ENCODE data around the gene VWDE. TPM values are rescaled to one million over a fixed set of nuclear protein-coding genes. Genes with fewer than 3 reads are reported as not detected.

Gene VWDE
- total RNA-seq, 1 donor from 2014 or later: 9.8 TPM

GRCh38 chr7:12440229-12440628, 36.6 kb upstream of the VWDE start:
- H4K20me1 ChIP-seq (ENCODE audit: low read depth): no peaks in the 10 kb centered on the region
- no peaks in the 10 kb centered on the region for H3F3A ChIP-seq (ENCODE audit: low read depth)
- no peak overlapping the region for H2AFZ ChIP-seq (replicated peaks)
- H3K4me1 ChIP-seq: no peaks in the 10 kb centered on the region
- Mint-ChIP-seq H3K27me3 (ENCODE audit: insufficient read depth, low read depth) (no peaks in the 10 kb centered on the region), H3K4me3 (no peak overlapping the region), H3K36me3 (no peaks in the 10 kb centered on the region), H3K27ac (no peak overlapping the region), H3K4me1 (no peaks in the 10 kb centered on the region), H3K9me3 (no peaks in the 10 kb centered on the region)
- no peak overlapping the region for H3K9ac ChIP-seq
- DNase-seq (ENCODE audit: low spot score): no peak
- H3K4me3 ChIP-seq: no peak overlapping the region
- no peak overlapping the region for H3K4me2 ChIP-seq
- TF ChIP-seq CTCF (IDR thresholded peaks at IDR 0.05): no peak
- no peak for TF ChIP-seq EZH2 (IDR thresholded peaks at IDR 0.05)
- TF ChIP-seq EZH2phosphoT487 (IDR thresholded peaks at IDR 0.05): no peak
- no peaks in the 10 kb centered on the region for H3K36me3 ChIP-seq
- H3K79me2 ChIP-seq (ENCODE audit: low read depth): no peaks in the 10 kb centered on the region
- no peak overlapping the region for H3K27ac ChIP-seq
- H3K9me3 ChIP-seq (ENCODE audit: low read depth): no peaks in the 10 kb centered on the region
- H3K27me3 ChIP-seq: no peaks in the 10 kb centered on the region

- Histone ChIP-seq H3K4me3 (no peak overlapping the region), H3K9ac (no peak overlapping the region), H3K9me3 (ENCODE audit: low read depth) (no peaks in the 10 kb centered on the region), H3K36me3 (no peaks in the 10 kb centered on the region), H3K27ac (no peak overlapping the region), H4K20me1 (ENCODE audit: low read depth) (no peaks in the 10 kb centered on the region), H2AFZ (replicated peaks) (peak overlapping the region; percentile 9), H3K4me1 (peaks cover 6% of the 10 kb centered on the region), H3K79me2 (ENCODE audit: low read depth) (no peaks in the 10 kb centered on the region), H3K4me2 (no peak overlapping the region), H3K27me3 (no peaks in the 10 kb centered on the region), H3F3A (ENCODE audit: low read depth) (no peaks in the 10 kb centered on the region)
- peak; percentile 64 for DNase-seq (ENCODE audit: low spot score)
- Mint-ChIP-seq H3K36me3 (no peaks in the 10 kb centered on the region), H3K9me3 (no peaks in the 10 kb centered on the region), H3K27me3 (ENCODE audit: insufficient read depth, low read depth) (peaks cover 2% of the 10 kb centered on the region), H3K4me1 (peaks cover 3% of the 10 kb centered on the region), H3K27ac (no peak overlapping the region), H3K4me3 (no peak overlapping the region)
- TF ChIP-seq EZH2phosphoT487 (IDR thresholded peaks at IDR 0.05) (no peak), CTCF (IDR thresholded peaks at IDR 0.05) (peak; percentile 47), EZH2 (IDR thresholded peaks at IDR 0.05) (no peak)
Measured at GRCh38 chr7:12436896-12437535, 33.4 kb upstream of the VWDE start.

- no peak overlapping the region for H2AFZ ChIP-seq (replicated peaks)
- TF ChIP-seq CTCF (IDR thresholded peaks at IDR 0.05): no peak
- no peak for TF ChIP-seq EZH2phosphoT487 (IDR thresholded peaks at IDR 0.05)
- no peak for TF ChIP-seq EZH2 (IDR thresholded peaks at IDR 0.05)
- H3K27me3 ChIP-seq: no peaks in the 10 kb centered on the region
- no peaks in the 10 kb centered on the region for H3F3A ChIP-seq (ENCODE audit: low read depth)
- peaks cover 2% of the 10 kb centered on the region for H3K27me3 Mint-ChIP-seq (ENCODE audit: insufficient read depth, low read depth)
- no peaks in the 10 kb centered on the region for H3K36me3 ChIP-seq
- H3K36me3 Mint-ChIP-seq: no peaks in the 10 kb centered on the region
- no peaks in the 10 kb centered on the region for H4K20me1 ChIP-seq (ENCODE audit: low read depth)
- H3K4me1 Mint-ChIP-seq: peaks cover 3% of the 10 kb centered on the region
- peaks cover 11% of the 10 kb centered on the region for H3K4me1 ChIP-seq
- no peaks in the 10 kb centered on the region for H3K9me3 Mint-ChIP-seq
- H3K79me2 ChIP-seq (ENCODE audit: low read depth): no peaks in the 10 kb centered on the region
- H3K4me3 Mint-ChIP-seq: no peak overlapping the region
- H3K4me3 ChIP-seq: no peak overlapping the region
- H3K4me2 ChIP-seq: no peak overlapping the region
- H3K27ac Mint-ChIP-seq: no peak overlapping the region
- no peak for DNase-seq (ENCODE audit: low spot score)
- no peaks in the 10 kb centered on the region for H3K9me3 ChIP-seq (ENCODE audit: low read depth)
- no peak overlapping the region for H3K9ac ChIP-seq
- no peak overlapping the region for H3K27ac ChIP-seq
Measured at GRCh38 chr7:12436126-12436525, 32.5 kb upstream of the VWDE start.

All from neural progenitor cell (in vitro differentiated cells).